ENCODE results near the gene TTBK2.

The TTBK2 gene

DNA sequence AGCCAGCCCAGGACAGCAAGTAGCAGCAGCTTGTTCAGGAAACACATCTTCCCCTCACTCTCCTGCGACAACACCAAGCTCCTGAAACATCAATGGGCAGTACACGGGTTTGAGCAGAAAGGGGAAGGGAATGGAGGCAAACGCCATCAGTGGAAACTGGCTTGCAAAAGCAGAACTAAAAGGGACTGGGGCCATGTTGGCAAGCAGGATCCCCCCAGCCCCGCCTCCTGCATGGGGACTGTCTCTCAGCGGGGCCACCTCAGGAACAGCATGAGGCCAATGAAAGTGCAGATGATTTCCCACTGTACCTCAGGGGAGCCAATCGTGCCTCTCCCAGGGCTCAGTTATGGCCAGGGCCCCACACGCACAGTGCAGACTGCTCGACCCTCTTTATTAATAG lies 190.4 kb downstream of the TTBK2 start:
- H3K36me3 ChIP-seq (replicated peaks), result peaks cover 53% of the 10 kb centered on the region
- TF ChIP-seq, protein P1, sequence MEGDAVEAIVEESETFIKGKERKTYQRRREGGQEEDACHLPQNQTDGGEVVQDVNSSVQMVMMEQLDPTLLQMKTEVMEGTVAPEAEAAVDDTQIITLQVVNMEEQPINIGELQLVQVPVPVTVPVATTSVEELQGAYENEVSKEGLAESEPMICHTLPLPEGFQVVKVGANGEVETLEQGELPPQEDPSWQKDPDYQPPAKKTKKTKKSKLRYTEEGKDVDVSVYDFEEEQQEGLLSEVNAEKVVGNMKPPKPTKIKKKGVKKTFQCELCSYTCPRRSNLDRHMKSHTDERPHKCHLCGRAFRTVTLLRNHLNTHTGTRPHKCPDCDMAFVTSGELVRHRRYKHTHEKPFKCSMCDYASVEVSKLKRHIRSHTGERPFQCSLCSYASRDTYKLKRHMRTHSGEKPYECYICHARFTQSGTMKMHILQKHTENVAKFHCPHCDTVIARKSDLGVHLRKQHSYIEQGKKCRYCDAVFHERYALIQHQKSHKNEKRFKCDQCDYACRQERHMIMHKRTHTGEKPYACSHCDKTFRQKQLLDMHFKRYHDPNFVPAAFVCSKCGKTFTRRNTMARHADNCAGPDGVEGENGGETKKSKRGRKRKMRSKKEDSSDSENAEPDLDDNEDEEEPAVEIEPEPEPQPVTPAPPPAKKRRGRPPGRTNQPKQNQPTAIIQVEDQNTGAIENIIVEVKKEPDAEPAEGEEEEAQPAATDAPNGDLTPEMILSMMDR (IDR thresholded peaks at IDR 0.05; ENCODE audit: low read depth, low read length, missing control alignments), result no peak
- no peak for DNase-seq

DNA sequence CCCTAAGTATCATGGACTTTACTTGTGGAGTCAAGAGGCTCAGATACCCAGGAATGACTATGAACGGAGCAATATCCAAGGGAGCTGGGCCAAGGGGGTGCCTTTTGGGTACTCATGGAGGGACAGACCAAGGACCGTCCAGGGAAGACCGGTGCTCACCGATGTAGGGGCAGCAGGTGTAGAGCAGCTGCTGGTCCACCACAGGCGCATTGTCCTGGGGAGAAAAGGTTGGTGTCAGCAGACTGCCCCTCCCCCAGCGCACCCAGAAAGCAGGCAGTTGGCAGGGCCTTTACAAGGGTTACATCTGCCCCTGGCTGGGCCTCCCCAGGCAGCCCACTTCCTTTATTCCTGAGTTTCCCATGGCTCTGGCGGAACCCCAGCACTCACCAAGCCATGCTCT lies 191.2 kb downstream of the TTBK2 start:
- DNase-seq, result no peak
- in situ Hi-C loops (cut with HindIII; ENCODE audit: low pct_ligation_motif_present, low sequenced_read_pairs), result no loop called here
- TF ChIP-seq, protein P1 (IDR thresholded peaks at IDR 0.05; ENCODE audit: low read depth, low read length, missing control alignments), result no peak
- Histone ChIP-seq H3K27ac (no peak overlapping the region), H3K36me3 (replicated peaks) (peaks cover 57% of the 10 kb centered on the region), H3K27me3 (replicated peaks) (no peaks in the 10 kb centered on the region), H3K4me3 (ENCODE audit: low read depth, low read length) (no peak overlapping the region)

More for the DNA sequence above, 190.4 kb downstream of the TTBK2 start:
- Histone ChIP-seq H3K4me3 (ENCODE audit: low read depth, low read length) (no peak overlapping the region), H3K27me3 (replicated peaks) (no peaks in the 10 kb centered on the region), H3K27ac (no peak overlapping the region)
- in situ Hi-C loops (cut with HindIII; ENCODE audit: low pct_ligation_motif_present, low sequenced_read_pairs), result no loop called here

DNA sequence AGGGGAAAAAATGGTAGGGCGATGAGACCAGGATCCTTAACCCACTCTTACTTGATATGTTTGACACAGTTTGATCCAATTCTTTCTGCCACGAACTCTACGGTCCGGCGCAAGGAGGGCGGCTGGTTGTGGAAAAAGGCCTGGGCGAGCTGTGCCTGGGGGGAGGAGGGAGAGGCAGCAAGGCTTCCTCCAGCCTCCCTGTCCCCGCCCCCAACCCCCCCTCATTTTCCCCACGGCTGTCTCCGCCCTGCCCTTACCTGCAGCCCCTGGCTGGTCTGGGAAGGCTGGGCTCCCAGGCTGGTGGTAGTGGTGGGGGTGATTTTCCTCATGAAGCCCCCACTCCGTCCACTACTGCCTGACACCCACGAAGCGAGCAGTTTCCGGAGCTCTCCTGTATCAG lies 191.6 kb downstream of the TTBK2 start:
- Histone ChIP-seq H3K36me3 (replicated peaks) (peaks cover 61% of the 10 kb centered on the region), H3K27ac (no peak overlapping the region), H3K4me3 (ENCODE audit: low read depth, low read length) (no peak overlapping the region), H3K27me3 (replicated peaks) (no peaks in the 10 kb centered on the region)
- TF ChIP-seq, protein P1 (IDR thresholded peaks at IDR 0.05; ENCODE audit: low read depth, low read length, missing control alignments), result no peak
- in situ Hi-C loops (cut with HindIII; ENCODE audit: low pct_ligation_motif_present, low sequenced_read_pairs), result no loop called here
- DNase-seq, result no peak

DNA sequence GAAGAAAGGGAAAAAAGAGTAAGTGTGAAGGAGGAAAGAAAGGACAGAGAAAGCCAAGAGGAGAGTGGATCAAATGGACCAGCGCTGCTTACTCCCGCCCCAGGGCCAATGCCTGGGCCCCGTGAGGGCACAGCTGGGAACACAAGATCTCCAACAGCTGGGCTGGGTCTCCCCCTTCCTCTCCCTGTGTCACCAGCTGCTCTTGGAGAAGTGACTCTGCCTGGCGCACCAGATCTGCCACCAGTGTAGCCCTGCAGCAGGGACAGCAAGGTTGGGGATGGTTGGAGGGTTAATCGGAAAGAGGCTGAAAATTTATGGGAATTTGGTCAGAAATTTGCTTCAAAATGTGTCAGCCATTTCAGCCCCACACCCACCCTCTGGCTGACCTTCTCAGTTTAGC lies 192.0 kb downstream of the TTBK2 start:
- Histone ChIP-seq H3K27ac (no peak overlapping the region), H3K36me3 (replicated peaks) (peaks cover 61% of the 10 kb centered on the region), H3K27me3 (replicated peaks) (no peaks in the 10 kb centered on the region), H3K4me3 (ENCODE audit: low read depth, low read length) (no peak overlapping the region)
- TF ChIP-seq, protein P1 (IDR thresholded peaks at IDR 0.05; ENCODE audit: low read depth, low read length, missing control alignments), result no peak
- DNase-seq, result no peak
- in situ Hi-C loops (cut with HindIII; ENCODE audit: low pct_ligation_motif_present, low sequenced_read_pairs), result no loop called here

DNA sequence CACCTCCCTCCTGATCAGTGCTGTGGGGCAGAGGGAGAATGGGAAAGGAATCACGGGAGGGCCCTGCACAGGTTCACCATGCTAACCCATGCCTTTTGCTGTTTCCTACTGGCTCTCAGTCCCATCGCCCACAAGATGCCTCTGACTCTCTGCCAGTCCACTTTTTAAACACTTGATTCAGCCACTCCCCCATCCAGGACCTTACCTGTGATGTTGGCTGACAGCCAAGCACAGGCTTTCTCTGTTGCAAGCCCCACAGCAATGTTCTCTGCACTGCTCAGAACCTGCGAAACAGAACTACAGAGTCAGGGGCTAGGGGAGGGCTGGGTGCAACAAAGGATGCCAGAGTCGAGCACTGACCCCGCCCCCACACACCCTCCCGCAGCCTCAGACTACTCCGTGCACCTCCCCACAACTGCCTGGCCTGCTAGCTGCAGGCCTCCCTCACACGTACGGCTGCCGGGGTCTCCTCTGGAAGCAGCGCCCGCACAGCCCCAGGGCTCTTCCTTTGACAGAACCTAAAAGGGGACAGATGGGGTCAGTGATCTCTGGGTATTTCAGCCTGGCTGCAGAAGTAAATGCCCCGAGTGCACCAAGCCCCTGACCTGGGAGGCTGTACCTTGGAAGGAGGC lies 192.7 kb downstream of the TTBK2 start:
- no peak overlapping the region for H3K4me3 ChIP-seq (ENCODE audit: low read depth, low read length)
- no peak overlapping the region for H3K27ac ChIP-seq
- no peak for DNase-seq
- peaks cover 65% of the 10 kb centered on the region for H3K36me3 ChIP-seq (replicated peaks)
- no peaks in the 10 kb centered on the region for H3K27me3 ChIP-seq (replicated peaks)
- TF ChIP-seq, protein P1 (IDR thresholded peaks at IDR 0.05; ENCODE audit: low read depth, low read length, missing control alignments), result no peak
- in situ Hi-C loops (cut with HindIII; ENCODE audit: low pct_ligation_motif_present, low sequenced_read_pairs), result no loop called here

DNA sequence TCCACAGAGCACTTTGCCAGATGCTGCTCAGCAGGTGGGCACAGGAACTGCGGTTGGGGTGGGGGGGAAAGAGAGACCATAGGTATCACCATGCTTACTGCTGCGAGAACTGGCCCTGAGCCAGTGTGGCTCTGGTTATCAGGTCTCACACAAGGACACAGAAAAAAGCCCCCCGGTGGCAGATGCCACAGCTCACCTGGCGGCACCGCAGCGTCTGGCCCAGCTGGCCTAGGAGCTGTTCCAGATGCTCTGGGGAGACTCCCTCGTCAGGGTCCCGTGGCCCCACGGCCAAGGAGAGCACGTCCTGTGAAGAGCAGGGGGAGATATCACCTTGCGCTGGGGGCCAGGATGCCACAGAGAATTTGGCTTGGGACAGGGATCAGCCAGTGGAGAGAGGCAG lies 194.5 kb downstream of the TTBK2 start:
- H3K36me3 ChIP-seq (replicated peaks), result peaks cover 57% of the 10 kb centered on the region
- TF ChIP-seq, protein P1 (IDR thresholded peaks at IDR 0.05; ENCODE audit: low read depth, low read length, missing control alignments), result no peak
- H3K27me3 ChIP-seq (replicated peaks), result no peaks in the 10 kb centered on the region
- H3K27ac ChIP-seq, result no peak overlapping the region
- no peak for DNase-seq
- in situ Hi-C loops (cut with HindIII; ENCODE audit: low pct_ligation_motif_present, low sequenced_read_pairs), result no loop called here
- H3K4me3 ChIP-seq (ENCODE audit: low read depth, low read length), result no peak overlapping the region

Data from brain microvascular endothelial cell (primary cell).